ENCODE results near the gene SATB2.

- TF ChIP-seq POLR2A (IDR thresholded peaks at IDR 0.05) (no peak), CTCF (IDR thresholded peaks at IDR 0.05) (no peak)
These were observed 23.2 kb downstream of the SATB2 start for GRCh38 chr2:199434555-199434954.

All from prostate gland (tissue), 2 donors.